Choroid plexus epithelial cell (primary cell): ENCODE results near the gene GNL3L.

Source experiments
- DNase-seq: peaks from one replicate; pipeline ENCODE4 v3.0.0-alpha.2; 2010; ENCODE audit warnings: low read depth
- H3K4me3 ChIP-seq: 2 replicates; pipeline ENCODE4 v1.5.1; 2011; ENCODE audit warnings: low read depth, mild to moderate bottlenecking, control low read depth, low read length, moderate library complexity
- CTCF ChIP-seq: conservative IDR thresholded peaks from 2 replicates; pipeline ENCODE4 v1.5.1; 2011; ENCODE audit warnings: low read depth, mild to moderate bottlenecking, control low read depth, inconsistent platforms, low read length, moderate library complexity

The GNL3L gene

GRCh38 chrX:54494166-54494988, 35.6 kb upstream of the GNL3L start:
- no peak for DNase-seq
- TF ChIP-seq CTCF: no peak

GRCh38 chrX:54494989-54495813, 34.8 kb upstream of the GNL3L start:
- H3K4me3 ChIP-seq: peak overlapping the region; percentile 67
- no peak for DNase-seq
- TF ChIP-seq CTCF: no peak

More at GRCh38 chrX:54494166-54494988, 35.6 kb upstream of the GNL3L start:
- H3K4me3 ChIP-seq: peak overlapping the region; percentile 67

- TF ChIP-seq CTCF: no peak
- peak within 1 kb of the TSS; percentile 67 for H3K4me3 ChIP-seq
- DNase-seq: peak; percentile 51
Measured at GRCh38 chrX:54495814-54496516, 34.1 kb upstream of the GNL3L start, which contains the start of gene FGD1. Gene FGD1 (minus strand): TSS chrX:54496234. CDS start chrX:54495432, 802 bp downstream.

- H3K4me3 ChIP-seq: peak overlapping the region; percentile 67
- no peak for TF ChIP-seq CTCF
- DNase-seq: no peak
Measured at GRCh38 chrX:54496517-54496852, 33.5 kb upstream of the GNL3L start.

DNA sequence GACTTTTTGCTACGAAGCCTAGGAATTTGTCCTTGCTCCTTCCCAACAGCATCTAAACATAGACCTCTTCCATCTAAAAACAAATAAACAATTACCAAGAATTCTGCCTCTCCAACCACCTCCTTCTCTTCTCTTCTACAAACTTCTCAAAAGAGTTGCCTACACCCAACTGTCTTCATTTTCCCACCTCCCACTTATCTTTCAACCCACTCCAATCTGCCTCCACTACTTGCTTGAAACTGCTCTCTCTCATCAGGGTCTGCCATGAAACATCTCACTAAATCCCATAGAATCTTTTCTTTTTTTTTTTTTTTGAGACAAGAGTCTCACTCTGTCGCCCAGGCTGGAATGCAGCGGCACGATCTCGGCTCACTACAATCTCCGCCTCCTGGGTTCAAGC, 33.1 kb upstream of the GNL3L start:
- H3K4me3 ChIP-seq: no peak overlapping the region
- DNase-seq: no peak
- TF ChIP-seq CTCF: no peak

- peak; percentile 52 for DNase-seq
- TF ChIP-seq CTCF: no peak
- H3K4me3 ChIP-seq: no peak overlapping the region
Measured at GRCh38 chrX:54509400-54509799, 20.6 kb upstream of the GNL3L start.
